Neural cell (in vitro differentiated cells): ENCODE data around the gene MUSTN1. TPM values are rescaled to one million over a fixed set of nuclear protein-coding genes. Genes with fewer than 3 reads are reported as not detected.

Source experiments
- H2AFZ ChIP-seq: fragments of 200-600, 300-800 bp; sonication (generic), shearing (Covaris generic); 2 replicates; pipeline ENCODE4 v1.6.0; 2014; ENCODE audit warnings: low read depth, mild to moderate bottlenecking, antibody characterized with exemption, low read length, moderate library complexity
- H3F3A ChIP-seq: fragments of 200-600 bp; shearing (Covaris generic); 2 replicates; pipeline ENCODE4 v1.6.1; 2016; ENCODE audit warnings: mild to moderate bottlenecking, moderate library complexity, mixed read lengths, antibody characterized with exemption, low read length; ENCODE audit not compliant: insufficient read depth, poor library complexity, severe bottlenecking
- H3K27ac ChIP-seq: fragments of 200-600, 300-800 bp; sonication (generic), shearing (Covaris generic); 2 replicates; pipeline ENCODE4 v1.5.1; 2014; ENCODE audit warnings: mild to moderate bottlenecking, low read length, moderate library complexity
- H3K27me3 ChIP-seq: fragments of 300-800, 200-600 bp; sonication (generic), shearing (Covaris generic); 2 replicates; pipeline ENCODE4 v1.6.0; 2014; ENCODE audit warnings: mild to moderate bottlenecking, low read depth, low read length, moderate library complexity; ENCODE audit not compliant: insufficient read depth
- H3K36me3 ChIP-seq: fragments of 300-800, 200-600 bp; sonication (generic), shearing (Covaris generic); 2 replicates; pipeline ENCODE4 v1.5.1; 2014; ENCODE audit warnings: mild to moderate bottlenecking, antibody characterized with exemption, low read length, moderate library complexity; ENCODE audit not compliant: insufficient read depth
- H3K4me2 ChIP-seq: fragments of 300-800, 200-600 bp; sonication (generic), shearing (Covaris generic); 2 replicates; pipeline ENCODE4 v1.6.0; 2014; ENCODE audit warnings: mild to moderate bottlenecking, low read length
- H3K4me3 ChIP-seq: fragments of 300-800, 200-600 bp; sonication (generic), shearing (Covaris generic); 2 replicates; pipeline ENCODE4 v1.5.1; 2014; ENCODE audit warnings: mild to moderate bottlenecking, low read length, moderate library complexity
- H3K79me2 ChIP-seq: fragments of 200-600 bp; shearing (Covaris generic); replicated peaks from 2 replicates; pipeline ENCODE4 v1.6.0; 2014; ENCODE audit warnings: mild to moderate bottlenecking, low read length, moderate library complexity; ENCODE audit not compliant: insufficient read depth
- H3K9ac ChIP-seq: fragments of 300-800, 200-600 bp; sonication (generic), shearing (Covaris generic); 2 replicates; pipeline ENCODE4 v1.6.1; 2016; ENCODE audit warnings: mild to moderate bottlenecking, low read length, mixed read lengths
- H3K9me2 ChIP-seq: fragments of 200-600 bp; shearing (Covaris generic); 2 replicates; pipeline ENCODE4 v1.6.1; 2016; ENCODE audit warnings: mild to moderate bottlenecking, low read length, mixed read lengths; ENCODE audit not compliant: insufficient read depth
- H3K9me3 ChIP-seq: fragments of 200-600, 300-800 bp; sonication (generic), shearing (Covaris generic); 2 replicates; pipeline ENCODE4 v1.6.1; 2016; ENCODE audit warnings: mild to moderate bottlenecking, mixed run types, low read length, moderate library complexity, mixed read lengths
- H4K20me1 ChIP-seq: fragments of 200-600 bp; shearing (Covaris generic); 2 replicates; pipeline ENCODE4 v1.6.1; 2016; ENCODE audit warnings: mild to moderate bottlenecking, mixed run types; ENCODE audit not compliant: insufficient read depth
- CTCF ChIP-seq: fragments of 450-650 bp; IDR thresholded peaks from 2 replicates; pipeline ENCODE4 v1.5.1; 2014; ENCODE audit warnings: antibody characterized with exemption, mild to moderate bottlenecking, moderate library complexity; ENCODE audit not compliant: poor library complexity, severe bottlenecking
- EP300 ChIP-seq: fragments of 450-650 bp; conservative IDR thresholded peaks from 2 replicates; pipeline ENCODE4 v1.6.1; 2014; ENCODE audit warnings: antibody characterized with exemption, mild to moderate bottlenecking, moderate library complexity; ENCODE audit not compliant: poor library complexity, severe bottlenecking
- EZH2 ChIP-seq: fragments of 200-600, 300-800 bp; shearing (Covaris generic), sonication (generic); IDR thresholded peaks from 2 replicates; pipeline ENCODE4 v1.6.1; 2014; ENCODE audit warnings: antibody characterized with exemption, low read length, borderline replicate concordance, mild to moderate bottlenecking; ENCODE audit not compliant: insufficient read depth, poor library complexity, severe bottlenecking
- MXI1 ChIP-seq: fragments of 450-650 bp; conservative IDR thresholded peaks from 2 replicates; pipeline ENCODE4 v1.6.1; 2014; ENCODE audit warnings: antibody characterized with exemption, mild to moderate bottlenecking; ENCODE audit not compliant: poor library complexity, severe bottlenecking
- POLR2AphosphoS5 ChIP-seq: IDR thresholded peaks from 2 replicates; pipeline ENCODE4 v1.6.1; 2012
- RAD21 ChIP-seq: fragments of 450-650 bp; conservative IDR thresholded peaks from 2 replicates; pipeline ENCODE4 v1.6.1; 2014; ENCODE audit warnings: antibody characterized with exemption, mild to moderate bottlenecking, moderate library complexity
- SMC3 ChIP-seq: fragments of 450-650 bp; conservative IDR thresholded peaks from 2 replicates; pipeline ENCODE4 v1.6.1; 2014; ENCODE audit warnings: antibody characterized with exemption, mild to moderate bottlenecking, moderate library complexity; ENCODE audit not compliant: poor library complexity
- TAF1 ChIP-seq: IDR thresholded peaks from 2 replicates; pipeline ENCODE4 v1.6.1; 2012; ENCODE audit warnings: low read depth
- polyA plus RNA-seq: library from polyadenylated mRNA; depleted of rRNA; stranded (reverse); fragments of >200 nt; gene quantifications from 2 replicates; pipeline ENCODE4 v1.2.3, GENCODE V29; 2014
- TF ChIP-seq, protein P1 (sequence below): IDR thresholded peaks from 2 replicates; pipeline ENCODE4 v1.6.1; 2012; ENCODE audit warnings: borderline replicate concordance

Gene MUSTN1
- polyA plus RNA-seq, 1 donor from 2014 or later: not detected

DNA sequence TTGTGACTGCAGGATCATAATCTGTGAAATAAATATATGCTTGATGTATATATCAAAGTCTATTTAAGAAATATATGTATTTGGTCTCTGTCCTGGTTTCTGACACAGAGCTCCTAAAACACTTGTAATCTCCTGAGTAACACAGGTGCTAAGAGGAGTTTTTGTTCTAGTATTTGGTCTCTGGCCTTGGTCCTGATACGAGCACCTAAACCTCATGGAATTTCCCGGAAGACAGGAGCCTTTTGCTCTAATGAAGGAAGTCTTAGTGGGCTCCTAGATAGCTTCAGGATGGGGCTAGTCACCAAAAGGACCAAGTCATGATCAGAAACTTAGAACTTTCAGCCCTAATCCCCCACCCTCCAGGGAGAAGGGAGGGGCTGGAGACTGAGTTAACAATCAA is 19.2 kb upstream of the MUSTN1 start:
- Histone ChIP-seq H3K27ac (no peak overlapping the region), H3K27me3 (no peaks in the 10 kb centered on the region), H3K9me2 (no peaks in the 10 kb centered on the region), H3K4me2 (no peak overlapping the region), H3K36me3 (no peaks in the 10 kb centered on the region), H2AFZ (no peak overlapping the region), H4K20me1 (no peaks in the 10 kb centered on the region), H3K79me2 (no peaks in the 10 kb centered on the region), H3K9ac (no peak overlapping the region), H3K9me3 (no peaks in the 10 kb centered on the region), H3K4me3 (no peak overlapping the region), H3F3A (no peaks in the 10 kb centered on the region)
- no peak for TF ChIP-seq EZH2
- TF ChIP-seq CTCF: no peak
- no peak for TF ChIP-seq MXI1
- TF ChIP-seq, protein P1, sequence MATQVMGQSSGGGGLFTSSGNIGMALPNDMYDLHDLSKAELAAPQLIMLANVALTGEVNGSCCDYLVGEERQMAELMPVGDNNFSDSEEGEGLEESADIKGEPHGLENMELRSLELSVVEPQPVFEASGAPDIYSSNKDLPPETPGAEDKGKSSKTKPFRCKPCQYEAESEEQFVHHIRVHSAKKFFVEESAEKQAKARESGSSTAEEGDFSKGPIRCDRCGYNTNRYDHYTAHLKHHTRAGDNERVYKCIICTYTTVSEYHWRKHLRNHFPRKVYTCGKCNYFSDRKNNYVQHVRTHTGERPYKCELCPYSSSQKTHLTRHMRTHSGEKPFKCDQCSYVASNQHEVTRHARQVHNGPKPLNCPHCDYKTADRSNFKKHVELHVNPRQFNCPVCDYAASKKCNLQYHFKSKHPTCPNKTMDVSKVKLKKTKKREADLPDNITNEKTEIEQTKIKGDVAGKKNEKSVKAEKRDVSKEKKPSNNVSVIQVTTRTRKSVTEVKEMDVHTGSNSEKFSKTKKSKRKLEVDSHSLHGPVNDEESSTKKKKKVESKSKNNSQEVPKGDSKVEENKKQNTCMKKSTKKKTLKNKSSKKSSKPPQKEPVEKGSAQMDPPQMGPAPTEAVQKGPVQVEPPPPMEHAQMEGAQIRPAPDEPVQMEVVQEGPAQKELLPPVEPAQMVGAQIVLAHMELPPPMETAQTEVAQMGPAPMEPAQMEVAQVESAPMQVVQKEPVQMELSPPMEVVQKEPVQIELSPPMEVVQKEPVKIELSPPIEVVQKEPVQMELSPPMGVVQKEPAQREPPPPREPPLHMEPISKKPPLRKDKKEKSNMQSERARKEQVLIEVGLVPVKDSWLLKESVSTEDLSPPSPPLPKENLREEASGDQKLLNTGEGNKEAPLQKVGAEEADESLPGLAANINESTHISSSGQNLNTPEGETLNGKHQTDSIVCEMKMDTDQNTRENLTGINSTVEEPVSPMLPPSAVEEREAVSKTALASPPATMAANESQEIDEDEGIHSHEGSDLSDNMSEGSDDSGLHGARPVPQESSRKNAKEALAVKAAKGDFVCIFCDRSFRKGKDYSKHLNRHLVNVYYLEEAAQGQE: no peak
- TF ChIP-seq POLR2AphosphoS5: no peak
- no peak for TF ChIP-seq SMC3

DNA sequence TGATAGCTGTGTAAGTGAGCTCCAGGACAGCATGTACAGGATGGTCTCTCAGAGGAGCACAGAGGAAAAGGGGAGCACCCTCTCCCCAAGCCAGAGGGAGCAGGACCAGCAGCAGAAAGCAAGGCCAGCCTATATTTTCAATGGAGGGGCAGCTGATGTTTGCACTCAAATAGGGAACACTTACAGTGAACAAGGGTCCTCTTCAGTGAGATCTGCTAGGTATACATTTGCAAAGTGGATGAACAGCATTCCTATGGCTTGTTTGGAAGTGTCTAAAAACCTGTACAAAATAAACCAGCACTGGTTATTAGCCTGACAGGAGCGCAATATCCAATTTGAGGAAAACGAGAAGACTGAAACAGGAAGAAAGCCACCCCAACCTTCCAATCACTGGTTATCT is 17.6 kb upstream of the MUSTN1 start:
- H2AFZ ChIP-seq: no peak overlapping the region
- TF ChIP-seq EZH2: no peak
- TF ChIP-seq RAD21: no peak
- no peak for TF ChIP-seq TAF1
- TF ChIP-seq MXI1: no peak
- TF ChIP-seq SMC3: no peak
- TF ChIP-seq, protein P1: no peak
- TF ChIP-seq POLR2AphosphoS5: no peak
- TF ChIP-seq CTCF: no peak
- no peak for TF ChIP-seq EP300
- H3K9me2 ChIP-seq: no peaks in the 10 kb centered on the region
- H3K79me2 ChIP-seq: no peaks in the 10 kb centered on the region
- no peak overlapping the region for H3K4me2 ChIP-seq
- no peak overlapping the region for H3K9ac ChIP-seq
- no peaks in the 10 kb centered on the region for H3K27me3 ChIP-seq
- no peaks in the 10 kb centered on the region for H3F3A ChIP-seq
- no peak overlapping the region for H3K27ac ChIP-seq
- H3K36me3 ChIP-seq: no peaks in the 10 kb centered on the region
- no peaks in the 10 kb centered on the region for H3K9me3 ChIP-seq
- H4K20me1 ChIP-seq: no peaks in the 10 kb centered on the region
- no peak overlapping the region for H3K4me3 ChIP-seq
